K562 (cell line): ENCODE data around the gene UNC5B. TPM values are rescaled to one million over a fixed set of nuclear protein-coding genes. Genes with fewer than 3 reads are reported as not detected.

ENCODE experiments used
- ASH1L ChIP-seq: fragments of 450-650 bp; IDR thresholded peaks from 2 replicates; pipeline ENCODE4 v1.6.1; 2018; ENCODE audit warnings: borderline replicate concordance, mild to moderate bottlenecking, low read depth; ENCODE audit not compliant: partially characterized antibody
- BCOR ChIP-seq: fragments of 450-650 bp; IDR thresholded peaks from 2 replicates; pipeline ENCODE4 v1.6.1; 2016
- CREB5 ChIP-seq: fragments of 250-450 bp; sonication (Bioruptor Pico); IDR thresholded peaks from 2 replicates; pipeline ENCODE4 v1.5.0; 2020; ENCODE audit warnings: mild to moderate bottlenecking
- ERF ChIP-seq: fragments of 450-650 bp; formaldehyde crosslinking; IDR thresholded peaks from 2 replicates; pipeline ENCODE4 v1.4.0; 2020; ENCODE audit warnings: mild to moderate bottlenecking, mixed read lengths
- FOXP1 ChIP-seq: sonication (generic); formaldehyde crosslinking; IDR thresholded peaks from 2 replicates; pipeline ENCODE4 v1.8.0; 2022; ENCODE audit warnings: mild to moderate bottlenecking, missing genetic modification reagents
- GTF3C2 ChIP-seq: IDR thresholded peaks from 3 replicates; pipeline ENCODE4 v1.6.1; 2011; ENCODE audit warnings: borderline replicate concordance, mild to moderate bottlenecking, moderate library complexity; ENCODE audit not compliant: insufficient read length; ENCODE audit errors: extremely low read depth
- KDM5B ChIP-seq: fragments of 200-600 bp; sonication (generic); IDR thresholded peaks from 2 replicates; pipeline ENCODE4 v1.6.1; 2012; ENCODE audit warnings: low read depth, mild to moderate bottlenecking, moderate library complexity, low read length, control low read depth, inconsistent platforms; ENCODE audit not compliant: insufficient replicate concordance
- KLF10 ChIP-seq: fragments of 250-450 bp; sonication (Bioruptor Pico); IDR thresholded peaks from 2 replicates; pipeline ENCODE4 v1.6.1; 2021; ENCODE audit warnings: matching md5 sums
- NFATC3 ChIP-seq: fragments of 450-650 bp; IDR thresholded peaks from 2 replicates; pipeline ENCODE4 v1.6.1; 2017; ENCODE audit warnings: mild to moderate bottlenecking
- PRMT5 ChIP-seq: sonication (generic); formaldehyde crosslinking; IDR thresholded peaks from 2 replicates; pipeline ENCODE4 v1.5.0; 2020; ENCODE audit warnings: missing genetic modification reagents
- RAD21 ChIP-seq, 2 experiments: fragments of 250-450 bp in 1 of 2; fragments of 450-650 bp in 1 of 2; sonication (Bioruptor Pico) in 1 of 2; formaldehyde crosslinking in 1 of 2; IDR thresholded peaks in 1 of 2; conservative IDR thresholded peaks in 1 of 2; 2 replicates each; pipeline versions ENCODE4 v1.4.0 to v1.8.0; 2020 to 2022; ENCODE audit warnings: mild to moderate bottlenecking in 2 of 2, moderate library complexity in 1 of 2
- RB1 ChIP-seq: fragments of 450-650 bp; IDR thresholded peaks from 2 replicates; pipeline ENCODE4 v1.6.1; 2017; ENCODE audit warnings: low read depth, mild to moderate bottlenecking
- RBM39 ChIP-seq: fragments of 200-400 bp; formaldehyde crosslinking; optimal IDR thresholded peaks from 2 replicates; pipeline ENCODE3; 2018; ENCODE audit warnings: low read depth, low read length
- RCOR1 ChIP-seq, 2 experiments: IDR thresholded peaks; 2 replicates each; pipeline ENCODE4 v1.6.1; 2012; ENCODE audit warnings: low read depth in 2 of 2, low read length in 2 of 2, borderline replicate concordance in 1 of 2, improper control_type of control experiment in 1 of 2
- RFX1 ChIP-seq: fragments of 450-650 bp; IDR thresholded peaks from 2 replicates; pipeline ENCODE4 v1.6.1; 2016; ENCODE audit warnings: mild to moderate bottlenecking, moderate library complexity
- SP2 ChIP-seq: IDR thresholded peaks from 2 replicates; pipeline ENCODE4 v1.6.1; 2011; ENCODE audit warnings: mild to moderate bottlenecking, low read depth, low read length, moderate library complexity; ENCODE audit not compliant: poor library complexity, severe bottlenecking; ENCODE audit errors: extremely low read depth
- SREBF1 ChIP-seq: fragments of 150-350 bp; IDR thresholded peaks from 2 replicates; pipeline ENCODE4 v1.6.1; 2014; ENCODE audit warnings: antibody characterized with exemption, low read depth, low read length, borderline replicate concordance
- STAT6 ChIP-seq: sonication (generic); formaldehyde crosslinking; IDR thresholded peaks from 2 replicates; pipeline ENCODE4 v1.8.1; 2023; ENCODE audit warnings: mild to moderate bottlenecking, missing genetic modification reagents
- ZNF655 ChIP-seq: fragments of 250-450 bp; sonication (Bioruptor Pico); IDR thresholded peaks from 2 replicates; pipeline ENCODE4 v1.5.0; 2021
- ZNF696 ChIP-seq: fragments of 250-450 bp; sonication (Bioruptor Pico); conservative IDR thresholded peaks from 2 replicates; pipeline ENCODE4 v1.4.0; 2020; ENCODE audit warnings: mild to moderate bottlenecking, moderate library complexity
- polyA plus RNA-seq, 8 experiments: library from polyadenylated mRNA; depleted of rRNA in 4 of 8; stranded (reverse) in 5 of 8; unstranded in 3 of 8; fragments of >200 nt; fragmentation: Nextera tagmentation in 2 of 8; fragmentation: Illumina TruSeq in 1 of 8; extraction: Ambion mirVana in 2 of 8; extraction: Trizol in 1 of 8; gene quantifications; 2 replicates each; pipeline versions ENCODE4 v1.2.1 to v1.2.3, GENCODE V29; 2011 to 2014; ENCODE audit warnings: inconsistent platforms in 1 of 8, missing spikeins in 1 of 8
- total RNA-seq, 7 experiments: library from RNA; depleted of rRNA in 6 of 7; stranded (reverse); fragments of >200 nt in 6 of 7; fragmentation: Illumina TruSeq in 2 of 7; extraction: Trizol in 2 of 7; gene quantifications; 2 replicates each; pipeline versions ENCODE4 v1.2.1 to v1.2.3, GENCODE V29; 2011 to 2021; ENCODE audit warnings: low replicate concordance in 1 of 7

Gene UNC5B
- total and polyA plus RNA-seq, 9 of the 15 experiments (the other 6 are each of a cell fraction or from before 2014, with no cell fraction given): 0.10 to 8.4 (median 2.1) TPM

- TF ChIP-seq CREB5 (CRISPR knock-in tag) (no peak), ERF (CRISPR knock-in tag) (no peak), ZNF696 (CRISPR knock-in tag) (no peak), NFATC3 (no peak), RAD21 (CRISPR knock-in tag; conservative IDR thresholded peaks at IDR 0.05 in 1 of 2, IDR thresholded peaks at IDR 0.05 in 1 of 2) (no peak), GTF3C2 (no peak), RCOR1 (IDR thresholded peaks at IDR 0.05; ENCODE audit: borderline replicate concordance in 1 of 2, low read depth in 2 of 2, low read length in 2 of 2) (peak in 1 of 2 experiments; percentile 61; a peak in 1 of 4 replicates), RB1 (no peak), SP2 (no peak), ZNF655 (no peak), RBM39 (no peak), PRMT5 (CRISPR knock-in tag) (no peak), RFX1 (no peak), SREBF1 (no peak), STAT6 (no peak), KLF10 (CRISPR knock-in tag) (no peak), BCOR (peak; percentile 35; the same call in 1 of the 2 replicates), ASH1L (no peak), FOXP1 (CRISPR knock-in tag) (no peak), KDM5B (no peak)
These were observed 45.1 kb downstream of the UNC5B start (continued) for GRCh38 chr10:71257319-71257997.
